ENCODE results near the gene STK36. TPM values are rescaled to one million over a fixed set of nuclear protein-coding genes. Genes with fewer than 3 reads are reported as not detected.

Gene STK36, protein sequence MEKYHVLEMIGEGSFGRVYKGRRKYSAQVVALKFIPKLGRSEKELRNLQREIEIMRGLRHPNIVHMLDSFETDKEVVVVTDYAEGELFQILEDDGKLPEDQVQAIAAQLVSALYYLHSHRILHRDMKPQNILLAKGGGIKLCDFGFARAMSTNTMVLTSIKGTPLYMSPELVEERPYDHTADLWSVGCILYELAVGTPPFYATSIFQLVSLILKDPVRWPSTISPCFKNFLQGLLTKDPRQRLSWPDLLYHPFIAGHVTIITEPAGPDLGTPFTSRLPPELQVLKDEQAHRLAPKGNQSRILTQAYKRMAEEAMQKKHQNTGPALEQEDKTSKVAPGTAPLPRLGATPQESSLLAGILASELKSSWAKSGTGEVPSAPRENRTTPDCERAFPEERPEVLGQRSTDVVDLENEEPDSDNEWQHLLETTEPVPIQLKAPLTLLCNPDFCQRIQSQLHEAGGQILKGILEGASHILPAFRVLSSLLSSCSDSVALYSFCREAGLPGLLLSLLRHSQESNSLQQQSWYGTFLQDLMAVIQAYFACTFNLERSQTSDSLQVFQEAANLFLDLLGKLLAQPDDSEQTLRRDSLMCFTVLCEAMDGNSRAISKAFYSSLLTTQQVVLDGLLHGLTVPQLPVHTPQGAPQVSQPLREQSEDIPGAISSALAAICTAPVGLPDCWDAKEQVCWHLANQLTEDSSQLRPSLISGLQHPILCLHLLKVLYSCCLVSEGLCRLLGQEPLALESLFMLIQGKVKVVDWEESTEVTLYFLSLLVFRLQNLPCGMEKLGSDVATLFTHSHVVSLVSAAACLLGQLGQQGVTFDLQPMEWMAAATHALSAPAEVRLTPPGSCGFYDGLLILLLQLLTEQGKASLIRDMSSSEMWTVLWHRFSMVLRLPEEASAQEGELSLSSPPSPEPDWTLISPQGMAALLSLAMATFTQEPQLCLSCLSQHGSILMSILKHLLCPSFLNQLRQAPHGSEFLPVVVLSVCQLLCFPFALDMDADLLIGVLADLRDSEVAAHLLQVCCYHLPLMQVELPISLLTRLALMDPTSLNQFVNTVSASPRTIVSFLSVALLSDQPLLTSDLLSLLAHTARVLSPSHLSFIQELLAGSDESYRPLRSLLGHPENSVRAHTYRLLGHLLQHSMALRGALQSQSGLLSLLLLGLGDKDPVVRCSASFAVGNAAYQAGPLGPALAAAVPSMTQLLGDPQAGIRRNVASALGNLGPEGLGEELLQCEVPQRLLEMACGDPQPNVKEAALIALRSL (N-terminal part only)
- total RNA-seq (2021; ENCODE audit: unreplicated experiment) (48.6 TPM), Bru-seq, nascent RNA (percentile 61 among the genes with signal in this experiment), BruChase-seq, experiment 1, labeled RNA remaining after a 2-hour chase (percentile 74 among the genes with signal in this experiment), BruChase-seq, experiment 2, labeled RNA remaining after a 6-hour chase (percentile 77 among the genes with signal in this experiment)
- polyA plus RNA-seq (2012; ENCODE audit: insufficient read length) = 32.4 TPM
- long read RNA-seq, full-length matches to known transcripts = 3 of 22 reads
- long read RNA-seq, partial matches to known transcripts = 13 of 22 reads
- long read RNA-seq, other reads (novel, unspliced or antisense) = 6 of 22 reads

GRCh38 chr2:218671654-218672566, at the start of gene STK36, which contains the start of gene RNF25:
Gene STK36 (plus strand): TSS chr2:218672086. CDS start chr2:218672830, 744 bp downstream.
Gene RNF25 (minus strand): TSS chr2:218672002. CDS start chr2:218671970, 32 bp downstream.
- in situ Hi-C loops (cut with HindIII; ENCODE audit: low pct_unique_long_range_greater_than_20kb, low sequenced_read_pairs) = no loop called here
- H3K27ac ChIP-seq (ENCODE audit: low read length) = peak within 1 kb of the TSS; percentile 86
- DNase-seq (ENCODE audit: low read depth, low spot score) (peak; percentile 47), ATAC-seq (peak; percentile 99)
- no peak for TF ChIP-seq TCF7L2 (IDR thresholded peaks at IDR 0.05; ENCODE audit: low read depth, low read length)
- TF ChIP-seq, protein P1, sequence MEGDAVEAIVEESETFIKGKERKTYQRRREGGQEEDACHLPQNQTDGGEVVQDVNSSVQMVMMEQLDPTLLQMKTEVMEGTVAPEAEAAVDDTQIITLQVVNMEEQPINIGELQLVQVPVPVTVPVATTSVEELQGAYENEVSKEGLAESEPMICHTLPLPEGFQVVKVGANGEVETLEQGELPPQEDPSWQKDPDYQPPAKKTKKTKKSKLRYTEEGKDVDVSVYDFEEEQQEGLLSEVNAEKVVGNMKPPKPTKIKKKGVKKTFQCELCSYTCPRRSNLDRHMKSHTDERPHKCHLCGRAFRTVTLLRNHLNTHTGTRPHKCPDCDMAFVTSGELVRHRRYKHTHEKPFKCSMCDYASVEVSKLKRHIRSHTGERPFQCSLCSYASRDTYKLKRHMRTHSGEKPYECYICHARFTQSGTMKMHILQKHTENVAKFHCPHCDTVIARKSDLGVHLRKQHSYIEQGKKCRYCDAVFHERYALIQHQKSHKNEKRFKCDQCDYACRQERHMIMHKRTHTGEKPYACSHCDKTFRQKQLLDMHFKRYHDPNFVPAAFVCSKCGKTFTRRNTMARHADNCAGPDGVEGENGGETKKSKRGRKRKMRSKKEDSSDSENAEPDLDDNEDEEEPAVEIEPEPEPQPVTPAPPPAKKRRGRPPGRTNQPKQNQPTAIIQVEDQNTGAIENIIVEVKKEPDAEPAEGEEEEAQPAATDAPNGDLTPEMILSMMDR (IDR thresholded peaks at IDR 0.05) = no peak
- peak; percentile 84 for TF ChIP-seq SIN3A (IDR thresholded peaks at IDR 0.05; ENCODE audit: borderline replicate concordance, insufficient read depth, low read depth, low read length)
- peak; percentile 95 for TF ChIP-seq POLR2AphosphoS5 (IDR thresholded peaks at IDR 0.05; ENCODE audit: low read depth, low read length)
- no peak for TF ChIP-seq REST (IDR thresholded peaks at IDR 0.05; ENCODE audit: insufficient read depth in 1 of 2, low read depth in 2 of 2, low read length in 1 of 2)
- no peaks in the 10 kb centered on the region for H3K9me3 ChIP-seq (ENCODE audit: control insufficient read depth, insufficient read depth, low read depth, low read length)
- intact Hi-C loops (cut with micrococcal nuclease; ENCODE audit: unreplicated experiment) = no loop called here
- peaks cover 3% of the 10 kb centered on the region for H3K36me3 ChIP-seq (ENCODE audit: control insufficient read depth, insufficient read depth, low read length)
- ChIA-PET POLR2A (interaction anchor here (0.5 to 1.1 kb wide), 4 partner anchors 12 to 74 kb away, joined by 3 to 18 read pairs (median 4); partner anchors contain the start of genes BCS1L and ZNF142), CTCF (interaction anchor here (0.8 kb wide), 1 partner anchor 13 kb away, joined by 4 read pairs; the partner anchor contains the start of genes BCS1L and ZNF142)
- no TSS peak for BruUV-seq (replicated peaks)
- H3K4me3 ChIP-seq (ENCODE audit: low read depth in 2 of 2, low read length in 2 of 2) = peak within 1 kb of the TSS; percentile 92 to 97
- H3K4me1 ChIP-seq (ENCODE audit: control insufficient read depth, insufficient read depth, low read length) = peaks cover 5% of the 10 kb centered on the region; the same call in 1 of the 2 replicates
- no peaks in the 10 kb centered on the region for H3K27me3 ChIP-seq (ENCODE audit: control insufficient read depth, insufficient read depth, low read length)
